Panc1 (cell line): ENCODE data around the gene DCAKD. TPM values are rescaled to one million over a fixed set of nuclear protein-coding genes. Genes with fewer than 3 reads are reported as not detected.

Experiments used
- ATAC-seq: fragments of 200-7000 bp; cut with Tn5 transposase; 2 replicates; pipeline ENCODE4 v1.9.1; 2020; ENCODE audit warnings: mild to moderate bottlenecking, moderate library complexity
- BruUV-seq: library from RNA; stranded (reverse); fragments of 400-500 nt; replicated peaks from 2 replicates; lab custom pipeline; 2021; lab: Mats Ljungman, UMichigan
- CTCF ChIA-PET: fragments of 300-600 bp; sonication (Branson Sonifier 250); formaldehyde crosslinking; loops from one replicate; lab custom pipeline; 2022; ENCODE audit warnings: antibody characterized with exemption; lab: Charles Lee
- POLR2A ChIA-PET: fragments of 300-600 bp; sonication (Branson Sonifier 250); formaldehyde crosslinking; loops from one replicate; lab custom pipeline; 2022; ENCODE audit warnings: antibody characterized with exemption; lab: Charles Lee
- DNase-seq: peaks from one replicate; pipeline ENCODE4 v3.0.0-alpha.2; 2010; ENCODE audit warnings: low read depth, low spot score
- H3K27ac ChIP-seq: 2 replicates; pipeline ENCODE4 v1.5.1; 2011; ENCODE audit warnings: mild to moderate bottlenecking, low read length, inconsistent platforms
- H3K27me3 ChIP-seq: fragments of 200-500 bp; sonication (Bioruptor generic); 2 replicates; pipeline ENCODE4 v1.6.0; 2014; ENCODE audit warnings: low read length, inconsistent platforms; ENCODE audit not compliant: control insufficient read depth, insufficient read depth
- H3K36me3 ChIP-seq: fragments of 200-500 bp; sonication (Bioruptor generic); 2 replicates; pipeline ENCODE4 v1.5.1; 2014; ENCODE audit warnings: inconsistent platforms, mild to moderate bottlenecking, low read length, moderate library complexity; ENCODE audit not compliant: control insufficient read depth, insufficient read depth
- H3K4me1 ChIP-seq: 2 replicates; pipeline ENCODE4 v1.5.1; 2011; ENCODE audit warnings: inconsistent platforms, mild to moderate bottlenecking, low read length, moderate library complexity; ENCODE audit not compliant: control insufficient read depth, insufficient read depth
- H3K4me3 ChIP-seq, 2 experiments: 2 replicates each; pipeline ENCODE4 v1.5.1; 2011 to 2012; ENCODE audit warnings: low read depth in 2 of 2, low read length in 2 of 2, mild to moderate bottlenecking in 2 of 2, inconsistent platforms in 1 of 2, moderate library complexity in 1 of 2
- H3K9me3 ChIP-seq: fragments of 200-500 bp; sonication (Bioruptor generic); 2 replicates; pipeline ENCODE4 v1.5.1; 2014; ENCODE audit warnings: low read depth, mild to moderate bottlenecking, inconsistent platforms, low read length, moderate library complexity; ENCODE audit not compliant: control insufficient read depth, insufficient read depth
- CTCF ChIP-seq: fragments of 450-650 bp; IDR thresholded peaks from 2 replicates; pipeline ENCODE4 v1.5.1; 2017; ENCODE audit warnings: mild to moderate bottlenecking
- POLR2AphosphoS5 ChIP-seq: IDR thresholded peaks from 2 replicates; pipeline ENCODE4 v1.6.1; 2012; ENCODE audit warnings: mild to moderate bottlenecking, low read depth, low read length, moderate library complexity
- REST ChIP-seq, 2 experiments: IDR thresholded peaks; 2 replicates each; pipeline ENCODE4 v1.6.1; 2011 to 2012; ENCODE audit warnings: low read depth in 2 of 2, control low read depth in 1 of 2, low read length in 1 of 2, mild to moderate bottlenecking in 1 of 2, moderate library complexity in 1 of 2; ENCODE audit not compliant: insufficient read depth in 1 of 2
- SIN3A ChIP-seq: IDR thresholded peaks from 2 replicates; pipeline ENCODE4 v1.6.1; 2012; ENCODE audit warnings: low read depth, mild to moderate bottlenecking, low read length, moderate library complexity, borderline replicate concordance; ENCODE audit not compliant: insufficient read depth
- TCF7L2 ChIP-seq: IDR thresholded peaks from 2 replicates; pipeline ENCODE4 v1.6.1; 2011; ENCODE audit warnings: mild to moderate bottlenecking, low read depth, low read length, inconsistent platforms
- in situ Hi-C: cut with HindIII; loops from 2 replicates; pipeline ENCODE4 v1.10.0; 2016; ENCODE audit warnings: low sequenced_read_pairs, low pct_unique_long_range_greater_than_20kb
- intact Hi-C: fragments of 100-400 bp; cut with micrococcal nuclease; formaldehyde crosslinking; loops from one replicate; pipeline ENCODE4 v1.10.0; 2022; ENCODE audit not compliant: unreplicated experiment
- total RNA-seq: library from RNA; stranded (reverse); gene quantifications from one replicate; pipeline ENCODE4 v1.2.1, GENCODE V29; 2021; ENCODE audit not compliant: unreplicated experiment

The DCAKD gene
- total RNA-seq, 1 experiment from 2014 or later = 24.3 TPM

DNA sequence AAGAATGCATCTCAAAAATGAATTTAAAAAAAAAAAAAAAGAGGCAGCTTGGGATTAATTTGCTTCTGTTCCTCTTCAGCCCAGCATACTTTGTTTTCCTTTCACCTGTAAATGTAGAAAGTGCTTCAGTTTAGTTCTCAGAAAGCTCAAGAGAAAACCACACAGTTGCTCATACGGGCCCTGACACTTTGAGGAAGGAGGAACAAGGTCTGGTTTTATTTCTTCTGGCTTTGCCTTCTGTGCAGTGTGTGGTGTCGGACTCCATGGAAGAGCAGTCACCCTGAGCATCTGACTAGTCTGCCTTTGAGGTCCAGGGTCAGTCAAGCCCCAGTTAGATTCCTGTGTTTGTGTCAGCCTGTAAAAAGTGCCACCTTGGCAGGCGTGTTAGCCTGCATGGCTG, 37.3 kb upstream of the DCAKD start:
- no peak for TF ChIP-seq CTCF
- TF ChIP-seq REST (IDR thresholded peaks at IDR 0.05; ENCODE audit: insufficient read depth in 1 of 2, low read depth in 2 of 2, low read length in 1 of 2) = no peak
- TF ChIP-seq TCF7L2 = no peak
- TF ChIP-seq POLR2AphosphoS5 = no peak
- no peak for TF ChIP-seq SIN3A
- Histone ChIP-seq H3K9me3 (no peaks in the 10 kb centered on the region), H3K4me1 (peaks cover 11% of the 10 kb centered on the region), H3K27ac (no peak overlapping the region), H3K4me3 (no peak overlapping the region), H3K36me3 (peaks cover 8% of the 10 kb centered on the region), H3K27me3 (no peaks in the 10 kb centered on the region)
- intact Hi-C loops (no loop called here), in situ Hi-C loops (no loop called here)
- ChIA-PET CTCF (no interaction called here), POLR2A (no interaction called here)
- DNase-seq (no peak), ATAC-seq (no peak)
- TSS peak; percentile 68 for BruUV-seq

GRCh38 chr17:45087978-45088377, 36.5 kb upstream of the DCAKD start:
- no peak for ATAC-seq
- H3K9me3 ChIP-seq = no peaks in the 10 kb centered on the region
- no peak overlapping the region for H3K4me3 ChIP-seq
- POLR2A ChIA-PET = no interaction called here
- intact Hi-C loops (no loop called here), in situ Hi-C loops (no loop called here)
- H3K27ac ChIP-seq = no peak overlapping the region
- TF ChIP-seq REST (IDR thresholded peaks at IDR 0.05; ENCODE audit: insufficient read depth in 1 of 2, low read depth in 2 of 2, low read length in 1 of 2) = no peak
- TF ChIP-seq TCF7L2 = no peak
- TF ChIP-seq POLR2AphosphoS5 = no peak
- no peak for TF ChIP-seq SIN3A
- TF ChIP-seq CTCF = no peak
- CTCF ChIA-PET = no interaction called here
- no peak for DNase-seq
- peaks cover 7% of the 10 kb centered on the region for H3K36me3 ChIP-seq
- peaks cover 5% of the 10 kb centered on the region for H3K4me1 ChIP-seq
- no peaks in the 10 kb centered on the region for H3K27me3 ChIP-seq
- BruUV-seq = no TSS peak
